ENCODE data around the gene CELF2.
A peak's percentile ranks its signal among the peaks of the same experiment; 100 is the strongest.

The CELF2 gene

DNA sequence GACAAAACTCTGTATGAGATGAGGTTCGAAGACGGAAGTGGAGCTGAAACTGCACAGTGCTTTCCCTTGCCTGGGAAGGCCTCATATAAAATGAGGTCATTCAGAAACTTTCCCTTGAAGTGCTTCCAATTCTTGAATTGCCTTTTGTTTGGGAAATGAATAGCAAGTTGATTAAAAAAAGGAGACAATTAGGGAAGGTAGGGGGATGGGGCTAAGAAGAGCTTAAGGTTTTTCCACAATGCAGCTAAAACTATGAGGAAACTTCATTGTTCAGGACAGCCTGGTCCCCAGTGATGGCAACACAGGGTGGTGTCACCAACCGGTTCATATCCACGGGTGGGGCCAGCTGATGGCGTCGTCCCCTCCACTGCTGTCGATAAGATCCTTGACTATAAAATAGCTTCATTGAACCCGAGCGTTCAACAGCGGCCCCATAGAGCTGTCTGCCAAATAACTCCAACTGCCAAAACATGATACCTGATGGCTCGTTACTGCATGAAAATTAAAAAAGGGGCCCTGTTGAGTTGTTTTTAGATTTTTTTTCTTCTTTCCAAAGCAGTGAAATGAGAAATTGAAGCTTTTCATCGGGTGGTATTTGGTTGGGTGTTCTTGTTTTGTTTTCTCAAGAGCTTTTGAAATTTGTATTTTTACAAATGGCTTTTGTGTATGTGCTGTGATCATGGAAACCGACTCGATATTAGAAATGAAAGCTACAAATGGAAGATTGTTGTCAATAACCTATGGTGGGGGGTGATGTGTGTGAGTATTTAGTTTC lies 2.8 kb upstream of the CELF2 start:
- TF ChIP-seq, protein P1, sequence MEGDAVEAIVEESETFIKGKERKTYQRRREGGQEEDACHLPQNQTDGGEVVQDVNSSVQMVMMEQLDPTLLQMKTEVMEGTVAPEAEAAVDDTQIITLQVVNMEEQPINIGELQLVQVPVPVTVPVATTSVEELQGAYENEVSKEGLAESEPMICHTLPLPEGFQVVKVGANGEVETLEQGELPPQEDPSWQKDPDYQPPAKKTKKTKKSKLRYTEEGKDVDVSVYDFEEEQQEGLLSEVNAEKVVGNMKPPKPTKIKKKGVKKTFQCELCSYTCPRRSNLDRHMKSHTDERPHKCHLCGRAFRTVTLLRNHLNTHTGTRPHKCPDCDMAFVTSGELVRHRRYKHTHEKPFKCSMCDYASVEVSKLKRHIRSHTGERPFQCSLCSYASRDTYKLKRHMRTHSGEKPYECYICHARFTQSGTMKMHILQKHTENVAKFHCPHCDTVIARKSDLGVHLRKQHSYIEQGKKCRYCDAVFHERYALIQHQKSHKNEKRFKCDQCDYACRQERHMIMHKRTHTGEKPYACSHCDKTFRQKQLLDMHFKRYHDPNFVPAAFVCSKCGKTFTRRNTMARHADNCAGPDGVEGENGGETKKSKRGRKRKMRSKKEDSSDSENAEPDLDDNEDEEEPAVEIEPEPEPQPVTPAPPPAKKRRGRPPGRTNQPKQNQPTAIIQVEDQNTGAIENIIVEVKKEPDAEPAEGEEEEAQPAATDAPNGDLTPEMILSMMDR (IDR thresholded peaks at IDR 0.05; ENCODE audit: control extremely low read depth, extremely low read depth, low read depth, missing control alignments), result no peak
- no peak for DNase-seq (ENCODE audit: extremely low spot score)
- POLR2A ChIA-PET, result interaction anchor here (0.5 kb wide), 1 partner anchor 72 kb away, joined by 13 read pairs; no protein-coding TSS in a partner anchor
- CTCF ChIA-PET, result interaction anchor here (1.0 to 2.3 kb wide), 2 partner anchors 10 to 1672 kb away, joined by 3 to 7 read pairs; no protein-coding TSS in a partner anchor

DNA sequence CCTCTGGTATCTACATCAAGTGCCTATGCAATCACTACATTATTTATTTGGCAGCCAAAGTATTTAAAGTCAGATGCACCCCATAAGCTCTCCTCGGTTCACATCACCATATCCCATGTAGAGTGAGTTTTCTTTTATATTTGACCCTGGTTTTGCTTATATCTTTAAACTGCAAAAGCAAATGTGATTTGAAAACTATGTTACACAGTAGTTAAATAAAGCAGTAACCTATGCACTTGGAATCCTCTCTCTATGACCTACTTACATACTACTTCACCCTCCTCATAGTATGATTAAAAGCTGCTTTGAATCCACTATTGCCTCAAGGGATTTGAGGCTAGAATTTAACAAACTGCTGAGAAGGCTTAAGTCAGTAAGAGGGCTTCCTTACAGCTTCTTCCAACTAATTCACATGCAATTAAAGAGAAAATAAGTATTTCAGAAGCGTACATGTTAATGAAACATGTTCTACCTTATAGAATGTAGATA lies 2.2 kb upstream of the CELF2 start:
- no peak for DNase-seq (ENCODE audit: extremely low spot score)
- ChIA-PET CTCF (interaction anchor here (0.9 to 2.3 kb wide), 4 partner anchors 9 to 1672 kb away, joined by 3 to 7 read pairs (median 4); no protein-coding TSS in a partner anchor), POLR2A (no interaction called here)
- TF ChIP-seq, protein P1 (IDR thresholded peaks at IDR 0.05; ENCODE audit: control extremely low read depth, extremely low read depth, low read depth, missing control alignments), result no peak

DNA sequence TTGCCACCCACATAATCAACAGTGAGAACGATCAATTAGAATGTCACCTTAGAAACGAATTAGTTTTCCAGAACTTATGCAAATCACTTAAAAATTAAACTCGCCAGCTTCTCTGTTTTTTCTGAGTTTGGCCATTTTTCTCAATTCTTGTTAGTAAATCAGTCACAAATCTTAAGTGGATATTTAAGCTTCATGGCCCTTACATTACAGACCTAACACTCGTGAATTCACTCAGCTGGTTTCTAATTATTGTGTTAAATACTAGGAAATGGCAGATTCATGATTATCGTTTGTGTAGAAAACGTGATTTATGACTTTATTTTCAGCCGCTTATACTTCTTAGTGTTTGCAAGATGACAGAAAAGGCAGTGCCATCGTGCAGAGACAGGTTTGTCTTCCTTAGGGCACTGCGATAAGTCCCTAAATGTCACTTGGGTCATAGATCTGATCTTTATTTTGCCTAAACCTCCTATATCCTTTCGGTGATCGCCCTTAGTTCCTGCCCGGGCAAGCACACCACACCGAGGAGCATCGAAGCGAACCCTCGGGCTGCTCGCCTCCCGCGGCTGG lies 587 bp upstream of the CELF2 start:
- TF ChIP-seq, protein P1 (IDR thresholded peaks at IDR 0.05; ENCODE audit: control extremely low read depth, extremely low read depth, low read depth, missing control alignments), result peak; percentile 2
- CTCF ChIA-PET, result interaction anchor here (1.6 to 1.7 kb wide), 2 partner anchors 136 to 148 kb away, joined by 4 read pairs; no protein-coding TSS in a partner anchor
- POLR2A ChIA-PET, result no interaction called here
- no peak for DNase-seq (ENCODE audit: extremely low spot score)

DNA sequence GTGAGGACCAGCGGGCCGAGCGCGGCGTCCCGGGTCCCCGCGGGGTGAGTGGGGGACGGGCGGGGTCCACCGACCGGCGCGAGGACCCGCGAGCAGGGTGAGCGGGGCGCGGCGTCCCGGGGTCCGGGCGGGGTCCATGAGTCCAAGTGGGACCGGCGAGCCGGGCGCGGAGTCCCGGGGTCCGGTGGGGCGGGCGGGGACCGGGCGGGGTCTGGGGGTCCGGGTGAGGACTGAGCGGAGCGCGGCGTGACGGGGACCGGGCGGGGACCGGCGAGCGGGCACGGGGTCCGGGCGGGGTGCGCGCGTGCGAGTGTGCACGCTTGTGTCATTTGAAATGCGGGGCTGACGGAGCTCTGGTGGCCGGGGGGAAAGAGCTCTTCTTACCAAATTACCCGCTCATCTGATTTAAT lies 765 bp downstream of the CELF2 start:
- peak; percentile 18 for DNase-seq (ENCODE audit: extremely low spot score)
- CTCF ChIA-PET, result interaction anchor here (0.9 kb wide), 1 partner anchor 11 kb away, joined by 3 read pairs; no protein-coding TSS in a partner anchor
- POLR2A ChIA-PET, result no interaction called here
- TF ChIP-seq, protein P1 (IDR thresholded peaks at IDR 0.05; ENCODE audit: control extremely low read depth, extremely low read depth, low read depth, missing control alignments), result no peak

DNA sequence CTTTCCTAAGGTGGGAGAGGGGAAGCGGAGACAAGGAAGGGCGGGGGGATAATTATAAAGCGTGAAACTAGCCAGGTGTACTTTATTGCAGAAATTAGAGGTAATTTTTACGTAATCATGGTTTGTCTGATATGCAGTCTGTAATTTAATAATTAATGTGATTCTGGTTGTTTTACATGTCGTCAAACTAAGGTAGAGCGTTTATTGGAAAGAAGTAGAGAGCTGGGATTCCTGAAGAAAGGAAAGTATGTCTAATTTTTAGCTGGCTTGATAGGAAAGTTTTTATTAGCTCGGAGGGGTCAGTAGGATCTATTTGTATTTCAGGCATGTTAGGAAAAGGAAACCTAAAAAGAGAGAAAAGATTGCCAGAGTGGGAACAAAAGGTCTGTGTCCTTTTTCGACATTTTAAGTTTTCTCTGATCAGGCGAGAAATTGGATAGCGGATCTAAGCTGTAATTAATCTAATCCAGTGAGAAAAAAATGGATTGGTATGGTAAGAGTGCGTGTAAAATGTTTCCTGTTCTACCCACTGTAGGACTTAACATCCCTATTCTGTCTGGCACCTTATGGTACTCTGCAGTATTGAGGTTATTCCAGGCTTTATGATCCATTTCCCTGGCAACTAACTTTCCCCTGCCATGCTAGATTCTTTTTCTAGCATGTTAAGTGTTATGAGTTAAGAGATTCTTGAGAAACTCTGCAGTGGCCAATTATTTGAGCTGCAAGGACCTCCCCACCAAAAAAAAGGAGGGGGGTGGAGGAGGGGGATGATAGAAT lies 1.4 kb downstream of the CELF2 start:
- TF ChIP-seq, protein P1 (IDR thresholded peaks at IDR 0.05; ENCODE audit: control extremely low read depth, extremely low read depth, low read depth, missing control alignments), result no peak
- ChIA-PET CTCF (interaction anchor here (0.9 kb wide), 1 partner anchor 10 kb away, joined by 3 read pairs; no protein-coding TSS in a partner anchor), POLR2A (interaction anchor here (0.6 kb wide), 1 partner anchor 310 kb away, joined by 3 read pairs; no protein-coding TSS in a partner anchor)
- DNase-seq (ENCODE audit: extremely low spot score), result no peak

All from GM10248 (cell line).